H1 (cell line): ENCODE data around the gene PCDHB10. TPM values are rescaled to one million over a fixed set of nuclear protein-coding genes. Genes with fewer than 3 reads are reported as not detected.

Experiments used
- CTCF ChIA-PET: fragments of 300-600 bp; sonication (Branson Sonifier 250); formaldehyde crosslinking; loops from one replicate; lab custom pipeline; 2021; ENCODE audit not compliant: partially characterized antibody; lab: Charles Lee
- POLR2A ChIA-PET: fragments of 300-600 bp; sonication (Branson Sonifier 250); formaldehyde crosslinking; loops from one replicate; lab custom pipeline; 2021; ENCODE audit warnings: inconsistent platforms; ENCODE audit not compliant: partially characterized antibody; lab: Charles Lee
- DNase-seq, 2 experiments: peaks; one replicate each; pipeline versions ENCODE4 v3.0.0 to v3.0.0-alpha.2; 2010 to 2022; ENCODE audit warnings: low spot score in 2 of 2, low read depth in 1 of 2, mixed read lengths in 1 of 2
- FAIRE-seq: peaks from 2 replicates; lab custom pipeline; 2011; peaks lifted over from hg19 to GRCh38; lab: Jason Lieb, UNC
- H2AFZ ChIP-seq: 2 replicates; pipeline ENCODE4 v1.8.1; 2012; ENCODE audit warnings: low read length, inconsistent platforms
- H2AK5ac ChIP-seq: 2 replicates; pipeline ENCODE4 v1.6.1; 2013; ENCODE audit warnings: low read depth, low read length
- H2BK120ac ChIP-seq: replicated peaks from 2 replicates; pipeline ENCODE3; 2013; ENCODE audit warnings: low read depth, low read length, inconsistent platforms
- H2BK12ac ChIP-seq: 2 replicates; pipeline ENCODE4 v1.6.1; 2013; ENCODE audit warnings: low read depth, low read length
- H2BK15ac ChIP-seq: 2 replicates; pipeline ENCODE4 v1.6.1; 2013; ENCODE audit warnings: low read length
- H2BK20ac ChIP-seq: 2 replicates; pipeline ENCODE4 v1.6.1; 2013; ENCODE audit warnings: low read length
- H2BK5ac ChIP-seq: 2 replicates; pipeline ENCODE4 v1.6.1; 2013; ENCODE audit warnings: low read depth, low read length
- H3K14ac ChIP-seq: 2 replicates; pipeline ENCODE4 v1.6.1; 2013; ENCODE audit warnings: inconsistent platforms; ENCODE audit not compliant: insufficient read length
- H3K18ac ChIP-seq: 2 replicates; pipeline ENCODE4 v1.6.1; 2013; ENCODE audit warnings: low read length; ENCODE audit errors: extremely low read depth
- H3K23ac ChIP-seq: 2 replicates; pipeline ENCODE4 v1.6.1; 2013; ENCODE audit warnings: inconsistent platforms; ENCODE audit not compliant: insufficient read length
- H3K23me2 ChIP-seq: 2 replicates; pipeline ENCODE4 v1.6.1; 2013; ENCODE audit warnings: low read depth, low read length
- H3K27ac ChIP-seq: 2 replicates; pipeline ENCODE4 v1.6.1; 2011; ENCODE audit warnings: low read depth, low read length, inconsistent platforms
- H3K27me3 ChIP-seq, 4 experiments: replicated peaks in 1 of 4; 1 replicate in 1 of 4; 2 replicates in 3 of 4; pipeline versions ENCODE4 v1.6.1 to v1.8.1; 2011 to 2013; ENCODE audit warnings: low read length in 3 of 4, mild to moderate bottlenecking in 3 of 4, inconsistent platforms in 2 of 4, mixed read lengths in 2 of 4, moderate library complexity in 1 of 4; ENCODE audit not compliant: control insufficient read depth in 3 of 4, insufficient read depth in 3 of 4; ENCODE audit errors: extremely low read depth in 1 of 4
- H3K36me3 ChIP-seq, 4 experiments: 2 replicates each; pipeline versions ENCODE4 v1.6.1 to v1.8.1; 2011 to 2013; ENCODE audit warnings: mild to moderate bottlenecking in 4 of 4, low read length in 3 of 4, moderate library complexity in 2 of 4, control low read depth in 1 of 4, inconsistent platforms in 1 of 4; ENCODE audit not compliant: insufficient read depth in 4 of 4, control insufficient read depth in 2 of 4
- H3K4ac ChIP-seq: replicated peaks from 2 replicates; pipeline ENCODE3; 2013; ENCODE audit warnings: low read length, low read depth, mixed read lengths, inconsistent platforms; ENCODE audit not compliant: insufficient read length
- H3K4me1 ChIP-seq, 4 experiments: replicated peaks in 1 of 4; 1 replicate in 1 of 4; 2 replicates in 3 of 4; pipeline versions ENCODE4 v1.6.1 to v1.8.1; 2011 to 2013; ENCODE audit warnings: low read length in 3 of 4, inconsistent platforms in 2 of 4, mixed read lengths in 1 of 4; ENCODE audit not compliant: insufficient read depth in 4 of 4, control insufficient read depth in 3 of 4
- H3K4me2 ChIP-seq, 2 experiments: 2 replicates each; pipeline versions ENCODE4 v1.6.1 to v1.8.1; 2011 to 2013; ENCODE audit warnings: low read depth in 2 of 2, low read length in 2 of 2, control low read depth in 1 of 2, inconsistent platforms in 1 of 2, mild to moderate bottlenecking in 1 of 2; ENCODE audit not compliant: insufficient read depth in 1 of 2
- H3K4me3 ChIP-seq, 4 experiments: fragments of 200-600, 300-600 bp in 1 of 4; sonication (generic), shearing (Covaris generic), sonication (Bioruptor Twin) in 1 of 4; 2 replicates each; pipeline versions ENCODE4 v1.5.1 to v1.8.1; 2011 to 2016; ENCODE audit warnings: low read length in 4 of 4, low read depth in 3 of 4, control low read depth in 2 of 4, inconsistent platforms in 2 of 4, mild to moderate bottlenecking in 2 of 4, mixed read lengths in 1 of 4, moderate library complexity in 1 of 4; ENCODE audit not compliant: insufficient read depth in 2 of 4; ENCODE audit errors: extremely low read depth in 1 of 4
- H3K56ac ChIP-seq: replicated peaks from 2 replicates; pipeline ENCODE3; 2013; ENCODE audit warnings: low read depth, mild to moderate bottlenecking, mixed read lengths, low read length, inconsistent platforms; ENCODE audit not compliant: insufficient read length
- H3K79me1 ChIP-seq: 2 replicates; pipeline ENCODE4 v1.6.1; 2013; ENCODE audit warnings: low read depth, low read length, control low read depth
- H3K79me2 ChIP-seq, 2 experiments: 2 replicates each; pipeline versions ENCODE4 v1.6.1 to v1.8.1; 2012 to 2013; ENCODE audit warnings: low read length in 2 of 2, mild to moderate bottlenecking in 2 of 2, inconsistent platforms in 1 of 2; ENCODE audit not compliant: insufficient read depth in 2 of 2, control insufficient read depth in 1 of 2
- H3K9ac ChIP-seq, 4 experiments: replicated peaks in 1 of 4; 1 replicate in 1 of 4; 2 replicates in 3 of 4; pipeline versions ENCODE4 v1.6.1 to v1.8.1; 2011 to 2013; ENCODE audit warnings: low read depth in 3 of 4, low read length in 3 of 4, control low read depth in 2 of 4, mild to moderate bottlenecking in 2 of 4, moderate library complexity in 2 of 4, inconsistent platforms in 1 of 4; ENCODE audit errors: extremely low read depth in 1 of 4
- H3K9me3 ChIP-seq, 2 experiments: 2 replicates each; pipeline versions ENCODE4 v1.6.1 to v1.8.1; 2012 to 2013; ENCODE audit warnings: mild to moderate bottlenecking in 2 of 2, moderate library complexity in 2 of 2, control low read depth in 1 of 2, inconsistent platforms in 1 of 2, low read depth in 1 of 2, low read length in 1 of 2, mixed read lengths in 1 of 2; ENCODE audit not compliant: insufficient read depth in 2 of 2
- H4K20me1 ChIP-seq, 2 experiments: replicated peaks in 1 of 2; 2 replicates each; pipeline versions ENCODE3 to v1.8.1; 2011 to 2013; ENCODE audit warnings: inconsistent platforms in 2 of 2, low read length in 2 of 2, mild to moderate bottlenecking in 1 of 2; ENCODE audit not compliant: insufficient read depth in 2 of 2, control insufficient read depth in 1 of 2
- H4K5ac ChIP-seq: 2 replicates; pipeline ENCODE4 v1.6.1; 2013; ENCODE audit warnings: low read length, low read depth, mixed read lengths, inconsistent platforms; ENCODE audit not compliant: insufficient read length
- H4K8ac ChIP-seq: 2 replicates; pipeline ENCODE4 v1.8.0; 2013; ENCODE audit warnings: mild to moderate bottlenecking, moderate library complexity, low read length, inconsistent platforms; ENCODE audit not compliant: insufficient read depth; ENCODE audit errors: extremely low read depth
- H4K91ac ChIP-seq: replicated peaks from 2 replicates; pipeline ENCODE3; 2013; ENCODE audit warnings: low read length, mixed read lengths, inconsistent platforms; ENCODE audit not compliant: insufficient read length
- CHD1 ChIP-seq: IDR thresholded peaks from 2 replicates; pipeline ENCODE4 v1.6.1; 2012; ENCODE audit warnings: low read depth, low read length, improper control_type of control experiment
- EP300 ChIP-seq, 2 experiments: IDR thresholded peaks; 1 replicate in 1 of 2; 2 replicates in 1 of 2; pipeline ENCODE4 v1.6.1; 2011 to 2012; ENCODE audit warnings: low read depth in 2 of 2, low read length in 2 of 2, mild to moderate bottlenecking in 2 of 2, borderline replicate concordance in 1 of 2, inconsistent platforms in 1 of 2, moderate library complexity in 1 of 2
- GABPA ChIP-seq: IDR thresholded peaks from 2 replicates; pipeline ENCODE4 v1.6.1; 2011; ENCODE audit warnings: mild to moderate bottlenecking, low read length, moderate library complexity, borderline replicate concordance; ENCODE audit not compliant: insufficient read depth
- KDM1A ChIP-seq: fragments of 200-600, 300-600 bp; sonication (generic); IDR thresholded peaks from 2 replicates; pipeline ENCODE4 v1.7.1; 2016; ENCODE audit warnings: mild to moderate bottlenecking, low read length, borderline replicate concordance
- RAD21 ChIP-seq, 2 experiments: IDR thresholded peaks in 1 of 2; conservative IDR thresholded peaks in 1 of 2; 2 replicates each; pipeline ENCODE4 v1.6.1; 2011; ENCODE audit warnings: low read depth in 2 of 2, low read length in 2 of 2, improper control_type of control experiment in 1 of 2, inconsistent platforms in 1 of 2, mild to moderate bottlenecking in 1 of 2, moderate library complexity in 1 of 2
- SRF ChIP-seq: IDR thresholded peaks from 2 replicates; pipeline ENCODE4 v1.6.1; 2011; ENCODE audit warnings: mild to moderate bottlenecking, low read depth, low read length, moderate library complexity
- TEAD4 ChIP-seq: IDR thresholded peaks from 2 replicates; pipeline ENCODE4 v1.6.1; 2012; ENCODE audit warnings: low read depth, low read length, inconsistent platforms, mixed read lengths
- YY1 ChIP-seq: IDR thresholded peaks from 2 replicates; pipeline ENCODE4 v1.6.1; 2011; ENCODE audit warnings: low read depth, mild to moderate bottlenecking, low read length
- WGBS, 2 experiments: shearing (Covaris generic) in 1 of 2; methylation state at CpG; one replicate each; pipeline versions ENCODE4 v1.1.6 to v1.1.7; 2013 to 2015; ENCODE audit warnings: low lambda C conversion rate in 2 of 2, mixed read lengths in 2 of 2, inconsistent platforms in 1 of 2, low coverage in 1 of 2, missing lambda C conversion rate in 1 of 2; ENCODE audit not compliant: insufficient replicate concordance in 2 of 2, insufficient coverage in 1 of 2, insufficient read length in 1 of 2; ENCODE audit errors: extremely low coverage in 1 of 2, missing lambda C conversion rate in 1 of 2; 5-methylcytosine and 5-hydroxymethylcytosine counted together
- polyA plus RNA-seq, 7 experiments: library from polyadenylated mRNA; depleted of rRNA in 3 of 7; stranded (reverse) in 5 of 7; unstranded in 2 of 7; fragments of >200 nt in 5 of 7; fragments of 200-250 nt in 2 of 7; gene quantifications; 1 replicate in 5 of 7; 2 replicates in 1 of 7; 4 replicates in 1 of 7; pipeline versions ENCODE4 v1.2.1 to v1.2.3, GENCODE V29; 2011 to 2013; ENCODE audit warnings: missing spikeins in 2 of 7, mixed read lengths in 2 of 7
- total RNA-seq: library from RNA; stranded (reverse); fragmentation: NEBNext Ultra II Directional; extraction: Animal tissue kit (Norgen Biotek cat#: 25700); gene quantifications from 2 replicates; pipeline ENCODE4 v1.2.1, GENCODE V29; 2021

The PCDHB10 gene
- total and polyA plus RNA-seq, 2 of the 8 experiments (the other 6 are each of a cell fraction or from before 2014, with no cell fraction given) = 1.3 to 1.8 TPM

DNA sequence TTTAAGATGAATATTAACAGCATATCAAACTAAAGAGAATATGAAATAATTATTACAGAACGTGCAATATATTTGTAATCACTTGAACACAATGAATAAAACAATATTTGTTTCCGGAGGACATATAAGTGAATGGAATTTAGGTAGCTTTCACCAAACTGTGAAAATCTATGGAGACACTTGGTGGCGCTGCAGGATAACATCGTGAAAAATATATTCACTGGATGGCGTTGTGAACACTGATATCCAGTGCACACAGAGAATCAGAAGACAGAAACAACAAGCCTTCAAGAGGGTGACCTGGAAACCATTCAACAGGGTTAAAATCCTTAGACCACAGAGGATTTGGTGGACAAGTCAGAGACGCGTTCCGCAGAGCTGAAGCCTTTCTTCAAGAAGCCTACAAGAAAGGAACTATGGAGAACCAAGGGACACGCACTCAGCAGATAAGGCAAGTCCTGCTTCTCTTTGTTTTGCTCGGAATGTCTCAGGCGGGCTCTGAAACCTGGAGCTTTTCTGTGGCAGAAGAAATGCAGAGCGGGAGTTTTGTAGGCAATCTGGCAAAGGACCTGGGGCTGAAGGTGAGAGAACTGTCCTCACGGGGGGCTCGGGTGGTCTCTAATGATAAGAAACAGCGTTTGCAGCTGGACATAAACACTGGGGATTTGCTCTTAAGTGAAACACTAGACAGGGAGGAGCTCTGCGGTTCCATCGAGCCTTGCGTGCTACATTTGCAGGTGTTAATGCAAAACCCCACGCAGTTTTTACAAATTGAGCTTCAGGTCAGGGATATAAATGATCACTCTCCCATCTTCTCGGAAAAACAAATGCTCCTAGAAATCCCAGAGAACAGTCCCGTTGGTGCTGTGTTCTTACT is 7.4 kb downstream of the PCDHB10 start, which contains the start of gene PCDHB11:
PCDHB11 (plus strand) TSS at position 269 of the 877 bp plus-strand sequence; CDS start at position 417, 148 bp downstream.
- Histone ChIP-seq H4K5ac (no peak within 1 kb of the TSS), H3K9me3 (peaks cover 6 to 11% of the 10 kb centered on the region in 2 experiments; a peak in 2 of 4 replicates), H3K36me3 (no peaks in the 10 kb centered on the region), H3K14ac (no peak within 1 kb of the TSS), H3K56ac (no peak within 1 kb of the TSS), H3K23ac (no peak within 1 kb of the TSS), H3K9ac (peak within 1 kb of the TSS in 1 of 4 experiments; percentile 9; a peak in 1 of 7 replicates), H2AFZ (peak within 1 kb of the TSS; percentile 98), H4K91ac (no peak within 1 kb of the TSS), H3K4me1 (no peaks in the 10 kb centered on the region), H3K4me2 (peak within 1 kb of the TSS; percentile 25 to 31; a peak in 2 of 4 replicates), H2AK5ac (no peak within 1 kb of the TSS), H2BK5ac (no peak within 1 kb of the TSS), H4K8ac (peak within 1 kb of the TSS; percentile 31; the same call in 1 of the 2 replicates), H3K18ac (no peak within 1 kb of the TSS), H3K27ac (no peak within 1 kb of the TSS), H3K27me3 (no peaks in the 10 kb centered on the region), H3K23me2 (no peaks in the 10 kb centered on the region), H3K79me2 (no peaks in the 10 kb centered on the region), H3K79me1 (no peaks in the 10 kb centered on the region), H2BK15ac (no peak within 1 kb of the TSS), H3K4me3 (peak within 1 kb of the TSS in 1 of 4 experiments; percentile 25; a peak in 2 of 8 replicates), H2BK12ac (no peak within 1 kb of the TSS), H4K20me1 (no peaks in the 10 kb centered on the region), H2BK120ac (no peak within 1 kb of the TSS), H2BK20ac (no peak within 1 kb of the TSS), H3K4ac (no peak within 1 kb of the TSS)
- FAIRE-seq (peak; percentile 93), DNase-seq (no peak)
- WGBS, 2 experiments = 72% methylated on average over 21 of the region's 21 CpGs; no CpG with 5 or more reads in 1 of the 2 experiments
- CTCF ChIA-PET = interaction anchor here (0.7 to 6.0 kb wide), 64 partner anchors 9 to 392 kb away, joined by 3 to 39 read pairs (median 5); partner anchors contain the start of genes PCDHA4, PCDHB10, PCDHB12 and PCDHB13
- POLR2A ChIA-PET = interaction anchor here (1.4 kb wide), 1 partner anchor 10 kb away, joined by 3 read pairs; no protein-coding TSS in a partner anchor
- TF ChIP-seq RAD21 (IDR thresholded peaks at IDR 0.05 in 1 of 2, conservative IDR thresholded peaks at IDR 0.05 in 1 of 2; ENCODE audit: low read depth in 2 of 2, low read length in 2 of 2) (peak; percentile 68 to 73), TEAD4 (no peak), EP300 (IDR thresholded peaks at IDR 0.05; ENCODE audit: borderline replicate concordance in 1 of 2, low read depth in 2 of 2, low read length in 2 of 2) (no peak), SRF (no peak), KDM1A (no peak), CHD1 (no peak), YY1 (no peak), GABPA (no peak)
